Measurements from ENCODE around the gene ITPR3. TPM values are rescaled to one million over a fixed set of nuclear protein-coding genes. Genes with fewer than 3 reads are reported as not detected.
"Not testable (repeated sequence)": the region's sequence is repeated elsewhere in the genome, so short reads cannot be mapped to it uniquely, and the experiment has no call there.

Gene ITPR3
- total RNA-seq, 2 donors from 2014 or later, result 21.8 to 99.1 TPM

GRCh38 chr6:33592595-33593413 is 28.3 kb upstream of the ITPR3 start:
- 35% methylated on average over 57 of the region's 57 CpGs for WGBS
- TF ChIP-seq POLR2AphosphoS5 (IDR thresholded peaks at IDR 0.05) (no peak), CTCF (IDR thresholded peaks at IDR 0.05) (no peak), POLR2A (IDR thresholded peaks at IDR 0.05) (no peak)
- Histone ChIP-seq H3K36me3 (no peaks in the 10 kb centered on the region), H3K27ac (no peak overlapping the region), H3K9me3 (no peaks in the 10 kb centered on the region), H3K4me3 (no peak overlapping the region), H3K27me3 (replicated peaks; ENCODE audit: insufficient read depth) (no peaks in the 10 kb centered on the region), H3K4me1 (replicated peaks) (no peaks in the 10 kb centered on the region)
- DNase-seq (ENCODE audit: low spot score), result no peak
- intact Hi-C loops (cut with DNase I), result no loop called here

- no peak overlapping the region for H3K27ac ChIP-seq
- H3K4me3 ChIP-seq, result no peak overlapping the region
- no peaks in the 10 kb centered on the region for H3K9me3 ChIP-seq
- H3K27me3 ChIP-seq (replicated peaks; ENCODE audit: insufficient read depth), result no peaks in the 10 kb centered on the region
- H3K4me1 ChIP-seq (replicated peaks), result no peaks in the 10 kb centered on the region
- no peak for DNase-seq (ENCODE audit: low spot score)
- no peaks in the 10 kb centered on the region for H3K36me3 ChIP-seq
- WGBS, result 36% methylated on average over 4 of the region's 4 CpGs
- TF ChIP-seq CTCF (IDR thresholded peaks at IDR 0.05), result no peak
- intact Hi-C loops (cut with DNase I), result no loop called here
These were observed 27.8 kb upstream of the ITPR3 start for GRCh38 chr6:33593414-33593727.

GRCh38 chr6:33595001-33595846 is 25.9 kb upstream of the ITPR3 start:
- no peaks in the 10 kb centered on the region for H3K9me3 ChIP-seq
- intact Hi-C loops (cut with DNase I), result no loop called here
- 89% methylated on average over 18 of the region's 18 CpGs for WGBS
- no peak overlapping the region for H3K27ac ChIP-seq
- H3K4me1 ChIP-seq (replicated peaks), result no peaks in the 10 kb centered on the region
- H3K27me3 ChIP-seq (replicated peaks; ENCODE audit: insufficient read depth), result no peaks in the 10 kb centered on the region
- H3K4me3 ChIP-seq, result no peak overlapping the region
- no peaks in the 10 kb centered on the region for H3K36me3 ChIP-seq
- no peak for DNase-seq (ENCODE audit: low spot score)
- TF ChIP-seq POLR2A (IDR thresholded peaks at IDR 0.05), result no peak
- no peak for TF ChIP-seq POLR2AphosphoS5 (IDR thresholded peaks at IDR 0.05)
- no peak for TF ChIP-seq CTCF (IDR thresholded peaks at IDR 0.05)

- H3K36me3 ChIP-seq, result not testable (repeated sequence)
- 96% methylated on average over 3 of the region's 5 CpGs for WGBS
These were observed 24.2 kb upstream of the ITPR3 start for GRCh38 chr6:33596894-33597293.

GRCh38 chr6:33597551-33598322 is 23.4 kb upstream of the ITPR3 start:
- no peak for DNase-seq (ENCODE audit: low spot score)
- no peaks in the 10 kb centered on the region for H3K4me1 ChIP-seq (replicated peaks)
- intact Hi-C loops (cut with DNase I), result no loop called here
- WGBS, result 63% methylated on average over 4 of the region's 4 CpGs
- H3K27me3 ChIP-seq (replicated peaks; ENCODE audit: insufficient read depth), result no peaks in the 10 kb centered on the region
- no peak overlapping the region for H3K4me3 ChIP-seq
- H3K36me3 ChIP-seq, result no peaks in the 10 kb centered on the region
- no peak overlapping the region for H3K27ac ChIP-seq
- no peak for TF ChIP-seq POLR2AphosphoS5 (IDR thresholded peaks at IDR 0.05)
- TF ChIP-seq CTCF (IDR thresholded peaks at IDR 0.05), result no peak
- TF ChIP-seq POLR2A (IDR thresholded peaks at IDR 0.05), result no peak
- no peaks in the 10 kb centered on the region for H3K9me3 ChIP-seq

More at GRCh38 chr6:33596894-33597293, 24.2 kb upstream of the ITPR3 start:
- intact Hi-C loops (cut with DNase I); H3K27me3 ChIP-seq (replicated peaks; ENCODE audit: insufficient read depth); H3K9me3 ChIP-seq; H3K4me3 ChIP-seq; DNase-seq (ENCODE audit: low spot score); H3K27ac ChIP-seq; H3K4me1 ChIP-seq (replicated peaks): not testable (repeated sequence)

Measured in prostate gland (tissue), 2 donors.